NCI-H2227 (cell line): Measurements from ENCODE around the gene OR2V2.

ENCODE experiments used
- DNase-seq: peaks from one replicate; lab custom pipeline; 2025; ENCODE audit not compliant: unreplicated experiment; lab: John Stamatoyannopoulos, UW

Gene OR2V2

DNA sequence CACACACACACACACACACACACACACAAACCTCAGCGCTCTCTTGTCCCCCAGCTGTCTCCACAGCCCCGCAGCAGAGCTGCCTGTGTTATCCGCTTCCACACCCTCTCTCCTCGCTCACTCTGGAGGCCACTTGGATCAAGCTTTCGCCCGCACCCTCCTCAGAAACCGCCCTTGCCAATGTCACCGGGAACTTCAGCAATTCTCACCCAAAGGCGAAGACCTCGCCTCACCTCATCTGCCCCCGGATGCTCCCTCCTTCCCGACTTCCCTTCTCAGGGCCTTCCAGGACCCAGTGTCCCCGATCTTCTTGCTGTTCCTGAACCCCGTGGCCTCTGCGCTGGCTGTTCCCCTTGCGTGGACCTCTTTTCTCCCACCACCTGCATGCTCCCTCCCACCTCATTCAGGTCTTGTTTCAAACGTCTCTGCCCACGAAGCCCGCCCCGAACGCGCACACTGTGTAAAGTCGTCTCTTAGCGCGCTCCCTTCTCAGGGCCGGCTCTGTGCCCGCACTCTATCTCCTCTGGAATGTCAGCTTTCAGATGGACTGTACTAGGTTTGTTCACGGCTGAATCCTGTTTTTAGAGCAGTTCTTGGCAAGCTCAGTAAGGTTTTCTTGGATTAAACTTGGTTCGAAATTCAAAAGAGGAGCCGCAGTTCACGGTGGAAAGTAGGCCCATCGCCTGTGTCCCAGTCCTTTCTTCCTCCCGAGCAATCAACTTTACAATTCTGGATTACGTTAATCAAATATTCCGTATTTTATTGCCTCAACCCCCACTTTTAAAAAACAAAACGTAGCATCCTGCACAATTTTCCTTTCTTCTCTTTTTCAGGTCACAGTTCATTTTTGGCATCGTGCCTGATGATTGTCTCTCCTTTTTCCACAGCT is 58.6 kb downstream of the OR2V2 start:
- DNase-seq, result no peak

DNA sequence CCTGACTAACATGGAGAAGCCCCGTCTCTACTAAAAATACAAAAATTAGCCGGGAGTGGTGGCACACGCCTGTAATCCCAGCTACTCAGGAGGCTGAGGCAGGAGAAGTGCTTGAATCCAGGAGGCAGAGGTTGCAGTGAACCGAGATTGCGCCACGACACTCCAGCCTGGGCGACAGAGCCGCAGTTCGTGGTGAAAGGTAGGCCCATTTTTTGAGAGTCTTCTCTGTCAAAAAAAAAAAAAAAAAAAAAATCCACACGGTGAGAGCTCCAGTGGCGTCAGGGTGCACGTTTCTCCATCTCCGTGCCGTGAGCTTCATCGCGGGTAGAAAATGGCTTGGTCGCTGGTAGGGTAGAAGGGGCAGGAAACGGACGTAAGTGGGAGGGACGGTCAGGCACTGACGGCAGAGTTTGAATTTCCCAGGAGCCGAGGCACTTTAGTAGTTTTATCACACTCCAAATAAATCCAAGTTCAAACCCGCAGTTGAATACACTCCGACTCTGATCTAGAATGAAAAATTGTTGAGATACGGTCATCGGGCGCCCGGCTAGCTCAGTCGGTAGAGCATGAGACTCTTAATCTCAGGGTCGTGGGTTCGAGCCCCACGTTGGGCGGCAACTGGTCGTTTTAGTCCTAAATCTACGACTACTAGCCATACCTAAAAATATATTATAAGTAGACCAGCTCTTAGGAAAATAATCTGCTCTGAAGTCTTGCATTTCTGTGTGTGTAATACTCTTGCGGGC is 60.0 kb downstream of the OR2V2 start:
- no peak for DNase-seq

DNA sequence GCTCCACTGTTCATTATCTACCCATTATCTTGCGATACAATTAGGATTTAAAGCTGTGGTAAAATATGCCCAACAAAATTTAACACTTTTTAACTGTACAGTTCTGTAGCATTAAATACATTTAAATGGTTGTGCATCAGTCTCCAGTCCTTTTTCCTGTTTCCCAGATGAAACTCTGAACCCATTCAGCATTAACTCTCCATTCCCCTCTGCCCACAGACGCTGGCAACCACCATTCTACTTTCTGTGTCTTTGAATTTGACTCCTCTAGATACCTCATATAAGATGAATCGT is 60.5 kb downstream of the OR2V2 start:
- DNase-seq, result no peak
